Measurements from ENCODE around the gene LRRN2.

LRRN2 gene

DNA sequence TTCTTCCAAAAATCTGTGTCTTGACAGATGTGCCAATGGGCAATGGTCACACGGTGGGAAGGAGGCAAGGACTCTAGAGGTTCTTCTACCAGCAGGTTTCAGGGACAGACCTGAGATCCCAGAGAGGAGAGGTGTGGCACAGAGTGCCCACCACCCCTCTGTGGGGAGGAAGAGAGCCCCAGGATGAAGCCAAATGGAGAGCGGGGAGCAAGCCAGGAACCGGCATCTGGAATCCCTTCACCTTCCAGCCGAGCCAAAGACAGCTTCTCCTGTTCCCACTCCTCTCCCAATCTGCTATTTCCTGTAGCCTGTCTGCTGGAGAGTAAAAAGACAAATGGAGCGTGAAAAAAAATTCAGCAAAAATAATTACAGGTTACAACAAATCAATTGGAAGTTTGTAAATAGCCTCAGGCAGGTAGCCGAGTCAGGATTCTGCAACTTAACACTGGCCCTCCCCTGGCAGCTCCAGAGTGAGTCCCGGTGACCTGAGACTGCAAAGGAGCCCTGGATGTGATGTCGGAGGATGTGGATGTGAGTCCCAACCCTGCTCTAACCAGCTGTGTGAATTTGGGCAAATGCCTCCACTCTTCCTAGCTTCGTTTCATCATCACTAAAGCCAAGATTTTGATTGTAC is 45.4 kb upstream of the LRRN2 start:
- TF ChIP-seq FOXP2 (optimal IDR thresholded peaks at IDR 0.05; ENCODE audit: borderline replicate concordance, extremely low read depth, extremely low read length, insufficient read depth): no peak

- TF ChIP-seq FOXP2 (optimal IDR thresholded peaks at IDR 0.05; ENCODE audit: borderline replicate concordance, extremely low read depth, extremely low read length, insufficient read depth) (no peak), TAF1 (IDR thresholded peaks at IDR 0.05; ENCODE audit: borderline replicate concordance, insufficient read depth, low read length) (no peak), SIN3A (IDR thresholded peaks at IDR 0.05; ENCODE audit: borderline replicate concordance, insufficient read depth, low read length) (no peak), POLR2AphosphoS5 (IDR thresholded peaks at IDR 0.05; ENCODE audit: low read depth, low read length) (no peak)
- TF ChIP-seq, protein P1, sequence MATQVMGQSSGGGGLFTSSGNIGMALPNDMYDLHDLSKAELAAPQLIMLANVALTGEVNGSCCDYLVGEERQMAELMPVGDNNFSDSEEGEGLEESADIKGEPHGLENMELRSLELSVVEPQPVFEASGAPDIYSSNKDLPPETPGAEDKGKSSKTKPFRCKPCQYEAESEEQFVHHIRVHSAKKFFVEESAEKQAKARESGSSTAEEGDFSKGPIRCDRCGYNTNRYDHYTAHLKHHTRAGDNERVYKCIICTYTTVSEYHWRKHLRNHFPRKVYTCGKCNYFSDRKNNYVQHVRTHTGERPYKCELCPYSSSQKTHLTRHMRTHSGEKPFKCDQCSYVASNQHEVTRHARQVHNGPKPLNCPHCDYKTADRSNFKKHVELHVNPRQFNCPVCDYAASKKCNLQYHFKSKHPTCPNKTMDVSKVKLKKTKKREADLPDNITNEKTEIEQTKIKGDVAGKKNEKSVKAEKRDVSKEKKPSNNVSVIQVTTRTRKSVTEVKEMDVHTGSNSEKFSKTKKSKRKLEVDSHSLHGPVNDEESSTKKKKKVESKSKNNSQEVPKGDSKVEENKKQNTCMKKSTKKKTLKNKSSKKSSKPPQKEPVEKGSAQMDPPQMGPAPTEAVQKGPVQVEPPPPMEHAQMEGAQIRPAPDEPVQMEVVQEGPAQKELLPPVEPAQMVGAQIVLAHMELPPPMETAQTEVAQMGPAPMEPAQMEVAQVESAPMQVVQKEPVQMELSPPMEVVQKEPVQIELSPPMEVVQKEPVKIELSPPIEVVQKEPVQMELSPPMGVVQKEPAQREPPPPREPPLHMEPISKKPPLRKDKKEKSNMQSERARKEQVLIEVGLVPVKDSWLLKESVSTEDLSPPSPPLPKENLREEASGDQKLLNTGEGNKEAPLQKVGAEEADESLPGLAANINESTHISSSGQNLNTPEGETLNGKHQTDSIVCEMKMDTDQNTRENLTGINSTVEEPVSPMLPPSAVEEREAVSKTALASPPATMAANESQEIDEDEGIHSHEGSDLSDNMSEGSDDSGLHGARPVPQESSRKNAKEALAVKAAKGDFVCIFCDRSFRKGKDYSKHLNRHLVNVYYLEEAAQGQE (IDR thresholded peaks at IDR 0.05; ENCODE audit: insufficient read depth in 1 of 2, low read depth in 2 of 2, low read length in 2 of 2): no peak
Observed at GRCh38 chr1:204729516-204729915, 44.0 kb upstream of the LRRN2 start.

GRCh38 chr1:204728456-204728855 is 42.9 kb upstream of the LRRN2 start:
- TF ChIP-seq, protein P1 (IDR thresholded peaks at IDR 0.05; ENCODE audit: insufficient read depth in 1 of 2, low read depth in 2 of 2, low read length in 2 of 2): no peak
- TF ChIP-seq POLR2AphosphoS5 (IDR thresholded peaks at IDR 0.05; ENCODE audit: low read depth, low read length) (no peak), SIN3A (IDR thresholded peaks at IDR 0.05; ENCODE audit: borderline replicate concordance, insufficient read depth, low read length) (no peak)

DNA sequence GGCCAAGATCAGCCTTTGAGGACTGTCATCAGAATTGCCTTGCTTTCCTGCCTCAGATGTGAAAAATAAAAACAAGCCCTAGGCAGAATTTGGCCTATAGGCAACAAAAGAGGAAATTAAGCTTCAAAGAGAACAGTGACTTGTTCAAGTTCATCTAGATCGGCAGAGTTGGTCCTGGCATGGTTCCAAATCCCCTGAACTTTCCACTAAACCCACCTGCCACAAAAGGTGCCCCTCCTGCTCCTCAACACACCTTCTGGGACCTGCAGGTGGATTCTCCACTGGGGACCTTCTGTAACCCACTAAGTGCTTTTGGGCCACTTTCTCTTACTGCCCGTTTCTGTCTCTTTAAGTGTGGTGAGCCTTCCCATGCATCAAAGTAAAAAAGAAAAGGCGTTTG is 42.5 kb upstream of the LRRN2 start:
- TF ChIP-seq POLR2AphosphoS5 (IDR thresholded peaks at IDR 0.05; ENCODE audit: low read depth, low read length) (no peak), TAF1 (IDR thresholded peaks at IDR 0.05; ENCODE audit: borderline replicate concordance, insufficient read depth, low read length) (no peak), FOXP2 (optimal IDR thresholded peaks at IDR 0.05; ENCODE audit: borderline replicate concordance, extremely low read depth, extremely low read length, insufficient read depth) (no peak), SIN3A (IDR thresholded peaks at IDR 0.05; ENCODE audit: borderline replicate concordance, insufficient read depth, low read length) (no peak)
- TF ChIP-seq, protein P1 (IDR thresholded peaks at IDR 0.05; ENCODE audit: insufficient read depth in 1 of 2, low read depth in 2 of 2, low read length in 2 of 2): no peak

- TF ChIP-seq, protein P1 (IDR thresholded peaks at IDR 0.05; ENCODE audit: insufficient read depth in 1 of 2, low read depth in 2 of 2, low read length in 2 of 2): no peak
- TF ChIP-seq FOXP2 (optimal IDR thresholded peaks at IDR 0.05; ENCODE audit: borderline replicate concordance, extremely low read depth, extremely low read length, insufficient read depth) (no peak), POLR2AphosphoS5 (IDR thresholded peaks at IDR 0.05; ENCODE audit: low read depth, low read length) (no peak), SIN3A (IDR thresholded peaks at IDR 0.05; ENCODE audit: borderline replicate concordance, insufficient read depth, low read length) (no peak), TAF1 (IDR thresholded peaks at IDR 0.05; ENCODE audit: borderline replicate concordance, insufficient read depth, low read length) (no peak)
Observed at GRCh38 chr1:204726478-204726877, 40.9 kb upstream of the LRRN2 start.

Measured in PFSK-1 (cell line).